ENCODE measurements around the gene KEAP1.
A peak's percentile ranks its signal among the peaks of the same experiment; 100 is the strongest.
"Not testable (repeated sequence)": the region's sequence is repeated elsewhere in the genome, so short reads cannot be mapped to it uniquely, and the experiment has no call there.

Gene KEAP1

DNA sequence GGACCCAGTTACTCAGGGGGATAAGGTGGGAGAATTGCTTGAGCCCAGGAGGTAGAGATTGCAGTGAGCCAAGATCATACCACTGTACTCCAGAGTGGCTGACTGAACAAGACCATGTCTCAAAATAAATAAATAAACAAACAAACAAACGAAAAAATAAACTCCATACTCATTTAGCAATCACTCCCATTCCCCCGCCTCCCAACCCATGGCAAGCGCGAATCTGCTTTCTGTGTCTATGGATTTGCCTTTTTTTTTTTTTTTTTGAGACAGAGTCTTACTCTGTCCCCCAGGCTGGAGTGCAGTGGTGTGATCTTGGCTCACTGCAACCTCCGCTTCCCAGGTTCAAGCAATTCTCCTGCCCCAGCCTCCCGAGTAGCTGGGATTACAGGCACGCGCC, 23.7 kb upstream of the KEAP1 start:
- not testable (repeated sequence) for DNase-seq (ENCODE audit: extremely low spot score, insufficient read length, low read depth); FAIRE-seq

GRCh38 chr19:10525636-10526035, 22.5 kb upstream of the KEAP1 start:
- DNase-seq (ENCODE audit: extremely low spot score, insufficient read length, low read depth), result no peak
- FAIRE-seq, result no peak

GRCh38 chr19:10523135-10523636, 20.0 kb upstream of the KEAP1 start:
- FAIRE-seq (no peak), DNase-seq (ENCODE audit: extremely low spot score, insufficient read length, low read depth) (no peak)

GRCh38 chr19:10521461-10522171, 18.5 kb upstream of the KEAP1 start:
- no peak for DNase-seq (ENCODE audit: extremely low spot score, insufficient read length, low read depth)
- FAIRE-seq, result no peak

DNA sequence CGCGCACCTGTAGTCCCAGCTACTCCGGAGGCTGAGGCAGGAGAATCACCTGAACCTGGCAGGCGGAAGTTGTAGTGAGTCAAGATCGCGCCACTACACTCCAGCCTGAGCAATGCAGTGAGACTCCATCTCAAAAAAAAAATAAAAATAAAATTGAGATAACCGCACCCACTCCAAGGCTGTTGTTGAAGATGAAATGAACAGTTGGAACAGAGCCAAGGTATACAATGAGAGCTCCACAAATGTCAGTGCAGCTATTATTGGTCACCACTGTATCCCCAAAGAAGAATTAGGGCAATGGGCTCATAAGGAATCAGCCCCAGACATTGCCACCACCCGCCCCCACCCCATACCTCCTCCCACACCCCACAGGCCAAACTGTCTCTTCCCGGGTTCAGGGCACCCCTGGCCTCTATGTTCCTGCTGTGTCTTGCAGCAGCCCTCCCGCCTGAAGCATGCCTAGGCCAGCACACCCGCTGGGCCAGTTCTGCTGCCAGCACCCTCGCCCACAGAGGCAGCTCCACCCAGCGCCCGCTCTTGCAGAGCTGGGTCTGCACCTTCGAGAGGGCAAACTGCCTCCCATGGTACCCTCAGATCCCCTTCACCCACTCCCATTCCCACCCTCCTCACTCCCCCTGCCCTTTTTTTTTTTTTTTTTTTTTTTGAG, 17.6 kb upstream of the KEAP1 start:
- FAIRE-seq (no peak), DNase-seq (ENCODE audit: extremely low spot score, insufficient read length, low read depth) (no peak)

DNA sequence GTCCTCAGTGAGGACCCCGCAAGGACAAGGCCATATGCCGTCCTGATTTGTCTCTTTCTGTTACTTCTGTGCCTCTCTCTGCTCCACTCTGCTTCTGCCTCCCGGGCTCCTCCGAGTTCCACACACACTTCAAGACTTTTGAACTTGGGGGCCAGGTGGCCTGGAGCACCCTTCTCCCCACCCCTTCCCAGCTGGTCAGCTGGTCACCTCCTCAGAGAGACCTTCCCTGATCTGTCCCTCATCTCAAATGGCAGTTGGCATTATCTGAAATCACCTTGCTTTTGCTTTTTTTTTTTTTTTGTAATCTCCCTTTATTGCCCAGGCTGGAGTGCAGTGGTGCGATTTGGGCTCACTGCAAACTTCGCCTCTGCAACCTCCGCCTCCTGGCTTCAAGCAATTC, 16.3 kb upstream of the KEAP1 start:
- FAIRE-seq, result no peak
- no peak for DNase-seq (ENCODE audit: extremely low spot score, insufficient read length, low read depth)

DNA sequence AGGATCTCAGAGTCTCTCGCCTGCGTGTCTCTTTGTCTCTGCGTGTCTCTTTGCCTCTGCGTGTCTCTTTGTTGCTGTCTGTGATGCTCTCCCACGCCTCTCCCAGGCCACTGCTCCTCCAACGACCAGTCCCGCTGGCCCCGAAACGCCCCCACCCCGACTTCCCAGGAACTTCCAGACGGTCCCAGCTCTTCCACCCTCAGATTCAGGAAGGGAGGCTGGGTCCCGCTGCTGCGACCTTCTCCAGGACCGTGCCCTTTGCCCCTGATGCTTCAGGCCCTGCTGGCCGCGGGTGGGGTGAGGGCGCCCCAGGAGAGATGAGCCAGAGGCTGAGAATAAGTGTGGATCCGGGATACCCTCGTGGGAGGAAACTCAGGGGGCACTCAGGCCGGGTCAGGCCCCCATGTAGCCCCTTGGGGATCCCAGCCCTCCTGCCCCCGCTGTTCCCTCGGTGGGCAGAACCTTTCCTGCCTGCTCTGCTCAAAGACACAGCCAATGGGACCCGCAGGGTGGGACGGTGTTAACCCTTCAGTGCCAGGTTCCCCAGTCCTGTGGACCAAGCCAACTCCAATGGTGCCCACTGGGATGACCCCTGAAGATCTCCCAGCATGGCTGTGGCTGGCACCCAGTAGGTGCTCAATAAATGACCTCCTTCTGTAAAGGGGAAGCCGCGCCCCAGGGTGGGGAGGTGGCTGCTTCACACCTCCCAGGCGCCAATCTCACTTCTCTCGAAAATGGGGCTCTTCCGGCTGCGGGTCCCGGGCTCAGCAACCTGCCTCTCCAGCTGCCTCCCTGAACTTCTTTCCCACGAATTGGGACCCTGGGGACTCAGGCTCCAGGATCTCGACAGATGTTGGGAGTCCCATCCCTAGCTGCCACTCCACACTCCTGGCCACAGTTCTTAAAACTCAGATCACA, 15.5 kb upstream of the KEAP1 start:
- no peak for DNase-seq (ENCODE audit: extremely low spot score, insufficient read length, low read depth)
- no peak for FAIRE-seq

DNA sequence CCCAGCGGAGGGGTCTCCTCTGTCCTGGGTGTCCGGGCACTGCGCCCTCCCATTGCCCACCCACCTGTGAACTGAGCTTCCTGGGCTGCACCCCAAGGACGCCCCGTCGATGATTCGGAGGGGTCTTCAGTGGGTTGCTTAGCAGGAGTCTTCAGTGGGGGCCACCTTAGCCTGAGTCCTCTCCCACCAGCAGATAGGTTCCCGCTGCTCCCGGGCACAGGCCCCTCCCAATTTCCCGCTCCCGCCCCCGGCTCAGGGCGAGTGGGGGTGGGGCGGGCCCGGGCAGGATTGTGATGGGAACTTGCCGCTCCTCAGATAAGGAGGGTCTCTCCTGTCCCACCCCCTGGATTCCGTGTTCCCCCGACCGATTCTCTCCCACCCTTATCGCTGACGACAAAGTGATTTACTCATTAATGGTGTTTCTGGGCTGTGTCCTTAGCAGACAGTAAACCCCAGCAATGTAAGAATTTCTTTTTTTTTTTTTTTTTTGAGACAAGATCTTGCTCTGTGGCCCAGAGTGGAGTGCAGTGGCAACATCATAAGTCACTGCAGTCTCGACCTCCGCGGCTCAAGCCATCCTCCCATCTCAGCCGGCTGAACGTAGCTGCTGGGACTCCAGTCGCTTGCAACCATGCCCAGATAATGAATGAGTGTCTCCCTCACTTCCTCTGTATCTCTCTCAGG, 14.7 kb upstream of the KEAP1 start:
- FAIRE-seq (no peak), DNase-seq (ENCODE audit: extremely low spot score, insufficient read length, low read depth) (no peak)

DNA sequence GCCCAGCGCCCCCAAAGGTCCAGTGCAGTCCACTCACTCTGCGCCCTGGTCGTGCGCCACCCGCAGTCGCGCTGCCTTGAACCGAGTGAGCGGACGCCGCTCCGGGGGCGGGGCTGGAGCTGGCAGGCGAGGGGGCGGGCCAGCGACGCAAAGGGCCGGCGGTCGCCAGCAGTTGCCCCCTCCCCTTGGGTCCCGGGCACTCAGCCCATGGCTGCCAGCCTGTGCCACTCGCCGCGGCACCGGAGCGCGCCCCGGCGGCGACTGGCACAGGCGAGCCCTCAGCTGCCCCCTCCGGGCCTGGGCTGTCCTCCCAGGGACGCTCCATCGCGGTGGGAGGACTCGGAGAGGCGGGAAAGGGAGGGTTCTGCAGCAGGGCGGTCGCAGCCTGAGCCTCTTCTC, 14.2 kb upstream of the KEAP1 start, which contains the start of gene S1PR5:
Gene S1PR5, minus strand, starts transcription at position 87 of the 399 bp plus-strand sequence. CDS start 2,436 bp downstream, outside the sequence.
- DNase-seq (ENCODE audit: extremely low spot score, insufficient read length, low read depth), result no peak
- no peak for FAIRE-seq

DNA sequence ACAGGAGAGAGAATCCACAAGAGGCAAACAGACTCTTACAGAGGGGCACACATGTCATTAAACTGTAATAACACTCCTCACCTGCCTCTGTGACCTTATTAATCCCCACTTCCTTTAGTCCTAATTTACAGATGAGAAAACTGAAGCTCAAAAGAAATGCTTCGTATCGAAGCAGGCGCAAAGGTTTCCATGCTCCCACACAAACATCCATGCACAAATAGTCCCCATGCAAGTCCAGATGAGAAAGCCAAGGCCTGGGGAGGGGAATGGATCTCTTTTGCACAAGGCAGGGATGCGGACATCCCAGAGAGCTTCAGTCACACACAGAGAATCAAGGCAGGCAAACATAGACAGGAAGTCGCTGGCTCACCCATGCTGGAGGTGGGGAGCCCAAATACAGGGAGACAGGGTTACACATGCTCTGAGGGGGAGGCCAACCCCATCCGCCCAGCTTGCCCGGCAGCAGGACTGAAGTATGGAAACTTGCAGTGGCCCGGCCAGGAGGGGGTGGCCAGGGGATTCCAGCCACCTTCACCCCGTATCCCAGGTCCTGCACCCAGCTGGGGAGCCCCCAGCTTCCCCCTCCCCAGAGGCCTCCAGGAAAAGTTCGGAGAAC, 13.6 kb upstream of the KEAP1 start:
- FAIRE-seq (no peak), DNase-seq (ENCODE audit: extremely low spot score, insufficient read length, low read depth) (no peak)

- DNase-seq (ENCODE audit: extremely low spot score, insufficient read length, low read depth), result no peak
- no peak for FAIRE-seq
Observed at GRCh38 chr19:10516064-10516385, 12.9 kb upstream of the KEAP1 start.

DNA sequence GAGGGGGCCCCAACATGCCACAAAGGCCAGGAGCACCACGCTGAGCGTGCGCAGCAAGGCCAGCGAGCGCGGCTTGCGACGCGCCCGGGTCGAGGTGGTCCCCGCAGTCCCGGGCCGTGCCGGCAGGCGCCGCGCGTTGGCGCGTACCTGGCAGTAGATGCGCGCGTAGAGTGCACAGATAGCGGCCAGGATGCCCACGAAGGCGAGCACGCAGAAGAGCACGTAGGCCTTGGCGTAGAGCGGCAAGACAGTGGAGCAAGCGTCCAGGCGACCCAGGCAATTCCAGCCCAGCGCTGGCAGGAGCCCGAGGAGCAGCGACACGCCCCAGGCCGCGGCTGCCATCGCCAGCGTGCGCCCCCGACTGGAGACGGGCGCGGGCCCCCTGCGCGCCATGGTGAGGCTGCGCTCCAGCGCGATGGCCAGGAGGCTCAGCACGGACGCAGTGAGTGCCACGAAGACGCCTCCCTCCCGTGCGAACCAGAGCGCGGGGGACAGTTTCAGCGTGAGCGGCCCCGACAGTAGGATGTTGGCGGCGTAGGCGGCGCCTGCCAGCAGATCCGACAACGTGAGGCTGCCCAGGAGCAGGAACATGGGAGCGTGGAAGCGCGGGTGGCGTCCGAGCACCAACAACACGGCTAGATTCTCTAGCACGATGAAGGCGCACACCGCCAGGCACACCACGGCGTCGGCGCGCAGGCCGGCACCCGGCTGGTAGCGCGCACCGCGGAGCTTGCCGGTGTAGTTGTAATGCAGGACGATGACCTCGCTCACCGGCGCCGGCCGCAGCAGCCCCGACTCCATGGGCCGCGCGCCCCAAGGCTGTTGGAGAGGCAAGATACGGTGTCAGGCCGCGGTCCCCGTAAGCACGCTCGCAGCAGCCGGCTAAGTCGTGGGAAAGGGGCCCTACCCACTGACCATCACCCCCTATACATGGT, 11.3 kb upstream of the KEAP1 start:
- no peak for FAIRE-seq

GRCh38 chr19:10513223-10513622, 10.1 kb upstream of the KEAP1 start:
- FAIRE-seq, result no peak
- no peak for DNase-seq (ENCODE audit: extremely low spot score, insufficient read length, low read depth)

More for the DNA sequence above, 11.3 kb upstream of the KEAP1 start:
- DNase-seq (ENCODE audit: extremely low spot score, insufficient read length, low read depth), result no peak

GRCh38 chr19:10510301-10510802, 7.2 kb upstream of the KEAP1 start:
- no peak for FAIRE-seq
- no peak for DNase-seq (ENCODE audit: extremely low spot score, insufficient read length, low read depth)

DNA sequence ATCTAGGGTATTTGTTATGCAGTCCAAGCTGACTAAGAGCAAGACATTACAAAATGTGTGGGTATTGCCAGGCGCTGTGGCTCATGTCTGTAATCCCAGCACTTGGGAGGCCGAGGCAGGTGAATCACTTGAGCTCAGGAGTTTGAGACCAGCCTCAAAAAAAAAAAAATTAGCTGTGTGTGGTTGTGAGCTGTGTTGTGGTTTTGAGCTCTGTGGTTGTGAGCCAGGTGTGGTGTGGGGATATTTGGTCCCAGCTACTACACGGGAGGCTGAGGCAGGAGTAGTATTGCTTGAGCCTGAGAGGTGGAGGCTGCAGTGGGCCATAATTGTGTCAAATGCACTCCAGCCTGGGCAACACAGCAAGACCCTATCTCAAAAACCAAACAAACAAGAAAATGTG, 5.6 kb upstream of the KEAP1 start:
- FAIRE-seq, result no peak
- DNase-seq (ENCODE audit: extremely low spot score, insufficient read length, low read depth), result no peak

GRCh38 chr19:10508036-10508435, 4.9 kb upstream of the KEAP1 start:
- no peak for DNase-seq (ENCODE audit: extremely low spot score, insufficient read length, low read depth)
- no peak for FAIRE-seq

GRCh38 chr19:10505583-10506229, 2.5 kb upstream of the KEAP1 start:
- FAIRE-seq, result peak; percentile 71

GRCh38 chr19:10502524-10503001, 593 bp downstream of the KEAP1 start:
- DNase-seq (ENCODE audit: extremely low spot score, insufficient read length, low read depth) (peak; percentile 90), FAIRE-seq (peak; percentile 72)

More at GRCh38 chr19:10505583-10506229, 2.5 kb upstream of the KEAP1 start:
- no peak for DNase-seq (ENCODE audit: extremely low spot score, insufficient read length, low read depth)
